Adipocyte (in vitro differentiated cells): Measurements from ENCODE around the gene LUC7L2.

ENCODE experiments used
- DNase-seq: peaks from one replicate; pipeline ENCODE4 v3.0.0-alpha.2; 2015; ENCODE audit warnings: low read depth
- H3K27me3 ChIP-seq: replicated peaks from 2 replicates; pipeline ENCODE4 v1.7.0; 2013; ENCODE audit warnings: mild to moderate bottlenecking, low read length, moderate library complexity; ENCODE audit not compliant: control insufficient read depth, insufficient read depth
- H3K36me3 ChIP-seq: 2 replicates; pipeline ENCODE4 v1.7.0; 2013; ENCODE audit warnings: low read length, mild to moderate bottlenecking, moderate library complexity; ENCODE audit not compliant: control insufficient read depth, insufficient read depth, severe bottlenecking
- H3K4me1 ChIP-seq: 2 replicates; pipeline ENCODE4 v1.7.0; 2013; ENCODE audit warnings: mild to moderate bottlenecking, low read length, moderate library complexity; ENCODE audit not compliant: control insufficient read depth, insufficient read depth
- H3K4me3 ChIP-seq: 2 replicates; pipeline ENCODE4 v1.7.0; 2013; ENCODE audit warnings: mild to moderate bottlenecking, low read length, moderate library complexity
- H3K9ac ChIP-seq: 2 replicates; pipeline ENCODE4 v1.7.0; 2013; ENCODE audit warnings: mild to moderate bottlenecking, low read length, moderate library complexity
- H3K9me3 ChIP-seq: 2 replicates; pipeline ENCODE4 v1.7.0; 2013; ENCODE audit warnings: mild to moderate bottlenecking, low read length, moderate library complexity; ENCODE audit not compliant: control insufficient read depth

LUC7L2 gene

DNA sequence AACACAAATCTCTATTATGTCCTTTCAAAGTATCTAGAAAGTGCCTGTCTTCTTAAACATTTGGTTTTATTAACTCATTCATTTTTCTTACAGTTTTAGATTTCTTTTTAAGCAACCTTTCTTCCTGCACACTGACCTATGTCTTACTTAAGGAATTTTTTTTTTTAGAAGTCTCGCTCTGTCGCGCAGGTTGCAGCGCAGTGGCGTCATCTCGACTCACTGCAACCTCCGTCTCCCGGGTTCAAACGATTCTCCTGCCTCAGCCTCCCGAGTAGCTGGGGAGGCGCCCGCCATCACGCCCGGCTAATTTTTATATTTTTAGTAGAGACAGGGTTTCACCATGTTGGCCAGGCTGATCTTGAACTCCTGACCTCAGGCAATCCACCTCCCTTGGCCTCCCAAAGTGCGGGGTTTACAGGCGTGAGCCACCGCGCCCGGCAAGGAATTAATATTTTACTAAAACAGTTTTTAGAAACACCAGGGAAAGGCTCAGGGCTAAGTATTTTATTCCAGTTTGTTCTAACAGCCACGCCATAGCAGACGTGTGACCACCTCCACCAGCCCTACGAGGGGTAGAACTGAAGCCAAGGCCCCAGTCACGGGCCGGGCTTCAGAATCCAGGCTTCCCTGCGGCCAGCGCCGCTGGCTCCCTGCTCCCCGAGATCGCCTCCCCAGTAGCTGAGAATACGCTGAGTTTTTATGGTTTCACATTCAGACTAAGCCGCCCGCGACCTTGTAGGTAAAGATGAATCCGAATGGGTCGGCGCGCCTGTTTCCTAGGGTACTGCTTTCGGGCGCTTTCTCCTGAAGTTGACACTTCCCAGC is 941 bp upstream of the LUC7L2 start:
- no peak for DNase-seq

DNA sequence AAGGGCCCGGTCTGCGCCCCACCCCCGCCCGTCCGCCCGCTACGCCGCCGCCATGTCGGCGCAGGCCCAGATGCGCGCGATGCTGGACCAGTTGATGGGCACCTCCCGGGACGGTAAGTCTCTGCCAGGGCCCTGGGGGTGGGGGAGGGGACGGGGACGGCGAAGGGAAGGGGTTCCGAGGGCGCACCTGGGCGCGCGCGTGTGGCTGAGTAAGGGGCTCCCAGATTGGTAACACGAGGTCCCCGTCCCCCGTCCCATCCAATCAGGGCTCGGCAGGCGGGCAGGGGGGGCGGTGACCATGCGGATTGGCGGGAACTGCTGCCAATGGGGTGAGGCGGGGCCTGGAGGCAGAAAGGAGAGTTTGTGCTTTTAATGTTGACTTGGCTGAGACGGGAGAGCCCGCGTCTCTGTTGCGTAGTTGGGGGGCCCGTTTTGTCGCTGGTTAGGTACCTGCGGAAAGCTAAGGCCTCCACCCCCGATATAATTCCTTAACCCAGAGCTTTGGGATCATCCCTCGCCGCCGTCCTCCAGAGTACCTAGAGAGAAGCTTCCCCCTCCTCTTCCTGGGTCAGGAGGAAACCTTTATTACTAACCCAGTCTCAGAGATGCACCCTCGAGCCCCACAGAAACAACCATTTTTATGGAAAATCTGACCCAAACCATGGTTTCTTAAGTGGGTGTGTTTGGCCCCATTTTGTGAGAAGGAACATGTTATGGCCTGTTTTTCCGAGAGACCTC is 685 bp downstream of the LUC7L2 start:
- peak overlapping the region; percentile 93 for H3K4me3 ChIP-seq
- H3K36me3 ChIP-seq, result peaks cover 5% of the 10 kb centered on the region
- H3K27me3 ChIP-seq, result no peaks in the 10 kb centered on the region
- H3K9ac ChIP-seq, result peak overlapping the region; percentile 100
- H3K9me3 ChIP-seq, result no peaks in the 10 kb centered on the region
- peak; percentile 98 for DNase-seq
- peaks cover 31% of the 10 kb centered on the region for H3K4me1 ChIP-seq

More for the DNA sequence above, 941 bp upstream of the LUC7L2 start:
- H3K4me1 ChIP-seq, result peaks cover 37% of the 10 kb centered on the region
- peak overlapping the region; percentile 93 for H3K4me3 ChIP-seq
- no peaks in the 10 kb centered on the region for H3K27me3 ChIP-seq
- H3K36me3 ChIP-seq, result no peaks in the 10 kb centered on the region
- peak overlapping the region; percentile 100 for H3K9ac ChIP-seq
- H3K9me3 ChIP-seq, result no peaks in the 10 kb centered on the region

DNA sequence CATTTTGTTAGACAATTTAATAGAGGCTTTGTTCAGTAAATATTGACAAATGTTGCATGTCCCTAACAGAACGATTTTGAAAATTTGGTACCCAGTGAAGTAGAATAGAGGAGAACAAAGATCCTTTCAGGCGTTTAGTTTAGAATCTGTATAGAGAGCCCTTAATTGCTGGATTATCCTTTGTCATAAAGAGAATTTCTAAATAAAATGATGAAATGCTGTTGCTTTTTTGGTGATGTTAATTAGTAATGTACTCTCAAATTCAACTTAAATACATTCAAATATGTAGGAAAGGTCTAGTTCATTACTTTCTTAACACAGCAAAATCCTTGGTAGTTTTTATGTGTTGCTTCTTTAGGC is 1.2 kb downstream of the LUC7L2 start:
- no peaks in the 10 kb centered on the region for H3K27me3 ChIP-seq
- H3K4me3 ChIP-seq, result peak overlapping the region; percentile 93
- peak overlapping the region; percentile 100 for H3K9ac ChIP-seq
- peaks cover 10% of the 10 kb centered on the region for H3K36me3 ChIP-seq
- H3K9me3 ChIP-seq, result no peaks in the 10 kb centered on the region
- DNase-seq, result peak; percentile 13
- peaks cover 28% of the 10 kb centered on the region for H3K4me1 ChIP-seq

DNA sequence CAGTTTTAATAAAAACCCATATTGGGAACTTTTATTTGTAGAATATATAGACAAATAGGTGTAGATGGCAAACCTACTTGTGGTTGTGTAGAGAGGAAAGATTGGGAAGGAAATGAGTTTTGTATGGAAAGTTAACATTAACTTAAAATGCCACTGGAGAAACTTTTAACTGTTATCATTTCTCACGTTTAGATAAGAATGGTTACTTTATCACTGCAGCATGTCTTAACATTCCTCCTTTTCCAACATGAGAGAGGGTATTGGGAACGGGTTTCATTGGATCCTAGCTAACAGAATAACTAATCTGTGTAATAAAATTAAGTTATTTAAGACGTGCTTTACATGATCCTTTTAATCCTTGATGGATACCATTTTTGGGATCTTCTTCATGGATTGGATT is 1.8 kb downstream of the LUC7L2 start:
- peaks cover 33% of the 10 kb centered on the region for H3K4me1 ChIP-seq
- H3K36me3 ChIP-seq, result peaks cover 16% of the 10 kb centered on the region
- H3K4me3 ChIP-seq, result peak overlapping the region; percentile 93
- DNase-seq, result peak; percentile 18
- no peaks in the 10 kb centered on the region for H3K9me3 ChIP-seq
- peak overlapping the region; percentile 100 for H3K9ac ChIP-seq
- no peaks in the 10 kb centered on the region for H3K27me3 ChIP-seq

DNA sequence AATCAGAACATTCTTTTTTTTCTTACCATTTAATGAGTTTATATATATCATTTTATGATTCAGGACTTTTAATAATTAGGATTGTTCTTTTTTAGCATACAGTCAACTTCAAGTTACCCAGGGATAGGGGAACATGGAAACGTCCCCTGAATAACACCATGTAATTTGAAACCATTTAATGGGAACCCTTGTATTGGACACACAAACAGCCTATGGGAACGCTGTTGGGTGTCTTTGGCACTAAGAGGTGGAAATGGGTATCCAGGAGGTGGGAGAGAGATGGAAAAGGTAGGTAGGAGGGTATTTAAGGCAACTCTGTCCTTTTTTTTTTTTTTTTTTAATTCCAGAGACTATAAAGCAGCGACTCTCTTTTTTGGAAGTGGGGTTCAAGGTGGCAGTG is 2.6 kb downstream of the LUC7L2 start:
- Histone ChIP-seq H3K4me3 (peak overlapping the region; percentile 93), H3K9ac (no peak overlapping the region), H3K36me3 (peaks cover 18% of the 10 kb centered on the region), H3K9me3 (no peaks in the 10 kb centered on the region), H3K4me1 (peaks cover 35% of the 10 kb centered on the region), H3K27me3 (no peaks in the 10 kb centered on the region)
- peak; percentile 20 for DNase-seq

DNA sequence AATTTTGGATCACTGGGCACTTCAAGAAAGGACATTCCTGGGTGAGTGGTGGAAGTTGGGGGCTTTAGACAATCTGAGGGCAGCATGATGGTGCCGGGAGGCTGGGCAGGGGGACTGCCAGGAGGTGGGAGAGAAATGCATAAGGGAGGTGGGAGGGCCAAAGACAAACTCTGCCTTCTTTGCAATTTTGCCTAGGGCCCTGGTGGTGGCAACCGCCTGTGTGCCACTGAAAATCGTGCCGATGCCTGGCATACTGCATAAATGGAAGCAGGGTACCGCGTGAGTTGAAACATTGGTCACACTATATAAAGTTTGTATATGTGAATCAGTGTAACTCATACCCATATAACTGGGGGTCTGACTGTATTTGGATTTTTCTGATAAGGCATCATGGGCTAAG is 3.3 kb downstream of the LUC7L2 start:
- Histone ChIP-seq H3K4me3 (peak overlapping the region; percentile 93), H3K4me1 (peaks cover 34% of the 10 kb centered on the region), H3K9ac (no peak overlapping the region), H3K9me3 (no peaks in the 10 kb centered on the region), H3K36me3 (peaks cover 18% of the 10 kb centered on the region), H3K27me3 (no peaks in the 10 kb centered on the region)
- DNase-seq, result no peak

DNA sequence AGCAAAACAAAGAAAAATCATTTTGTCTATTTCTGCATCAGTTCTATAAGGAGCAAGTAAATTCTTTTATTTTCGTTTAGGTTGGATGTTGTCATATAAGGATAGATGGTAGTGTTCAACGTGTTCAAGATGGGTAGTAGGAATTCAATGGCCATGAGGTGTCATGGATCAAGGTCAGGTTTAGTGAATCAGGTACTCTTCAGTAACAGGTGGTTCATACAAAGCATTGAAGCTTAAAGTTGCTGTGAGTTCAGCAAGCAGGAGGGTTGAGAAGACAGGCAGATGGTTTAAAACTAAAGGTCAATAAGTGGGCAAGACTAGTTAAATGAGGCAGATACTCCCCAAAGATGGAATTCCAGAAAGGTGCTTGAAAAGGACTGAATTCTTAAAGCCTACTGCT is 5.6 kb downstream of the LUC7L2 start:
- no peak overlapping the region for H3K9ac ChIP-seq
- no peaks in the 10 kb centered on the region for H3K9me3 ChIP-seq
- H3K36me3 ChIP-seq, result peaks cover 18% of the 10 kb centered on the region
- DNase-seq, result no peak
- H3K4me1 ChIP-seq, result peaks cover 29% of the 10 kb centered on the region
- H3K27me3 ChIP-seq, result no peaks in the 10 kb centered on the region
- no peak overlapping the region for H3K4me3 ChIP-seq

DNA sequence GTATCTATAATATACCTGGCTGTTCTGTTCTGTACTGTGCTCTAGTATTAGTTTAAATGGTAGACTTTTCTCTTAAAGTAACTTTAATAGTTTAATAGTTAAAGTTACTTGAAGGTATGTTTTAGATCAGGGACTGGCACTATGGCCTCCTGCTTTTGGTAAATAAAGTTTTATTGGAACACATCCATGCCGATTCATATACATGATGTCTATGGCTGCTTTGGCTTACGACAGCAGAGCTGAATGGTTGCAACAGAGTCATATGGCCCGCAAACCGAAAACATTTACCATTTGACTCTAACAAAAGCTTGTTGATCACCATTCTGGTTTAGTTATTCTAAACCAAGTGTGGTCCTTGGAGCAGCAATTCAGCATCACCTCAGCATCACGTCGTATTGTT is 6.7 kb downstream of the LUC7L2 start:
- peaks cover 18% of the 10 kb centered on the region for H3K36me3 ChIP-seq

DNA sequence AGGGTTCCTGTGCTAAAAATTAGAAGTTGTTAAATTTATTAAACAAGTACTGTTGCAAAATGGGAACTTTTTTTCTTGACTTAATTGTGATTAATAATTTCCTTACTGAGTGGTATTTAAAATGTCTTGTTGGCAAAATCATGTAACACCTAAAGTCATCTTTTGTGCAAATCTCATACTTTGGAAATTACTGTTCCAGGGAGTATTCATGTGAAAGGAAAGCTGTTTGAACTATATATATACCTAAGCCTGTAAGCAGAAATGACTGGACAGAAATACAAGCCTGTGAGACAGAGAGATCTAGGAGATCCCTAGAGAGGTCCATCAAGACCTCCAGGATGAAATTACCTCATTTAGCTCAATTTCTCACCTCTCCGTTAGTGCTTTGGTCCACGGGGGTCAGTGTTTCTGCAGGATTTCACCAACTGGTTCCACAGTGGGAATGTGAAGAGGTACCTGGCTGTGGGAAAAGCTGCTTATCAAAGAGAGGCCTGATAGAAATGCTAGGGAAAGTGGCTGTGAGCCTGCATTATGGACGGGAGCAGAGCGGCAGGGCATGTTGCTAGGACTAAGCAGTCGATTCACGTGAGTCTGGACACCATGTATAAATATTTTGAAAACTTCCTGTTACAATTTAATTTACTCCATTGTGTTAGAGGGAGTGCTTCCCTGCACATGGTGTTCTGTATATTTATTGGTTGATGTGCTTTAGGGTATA is 7.9 kb downstream of the LUC7L2 start:
- H3K9ac ChIP-seq, result no peak overlapping the region
- H3K4me3 ChIP-seq, result no peak overlapping the region
- H3K4me1 ChIP-seq, result peaks cover 17% of the 10 kb centered on the region
- H3K36me3 ChIP-seq, result peaks cover 18% of the 10 kb centered on the region
- no peaks in the 10 kb centered on the region for H3K27me3 ChIP-seq
- H3K9me3 ChIP-seq, result no peaks in the 10 kb centered on the region
- DNase-seq, result no peak

More for the DNA sequence above, 6.7 kb downstream of the LUC7L2 start:
- DNase-seq, result no peak
- Histone ChIP-seq H3K9ac (no peak overlapping the region), H3K4me3 (no peak overlapping the region), H3K4me1 (peaks cover 29% of the 10 kb centered on the region), H3K27me3 (no peaks in the 10 kb centered on the region), H3K9me3 (no peaks in the 10 kb centered on the region)

DNA sequence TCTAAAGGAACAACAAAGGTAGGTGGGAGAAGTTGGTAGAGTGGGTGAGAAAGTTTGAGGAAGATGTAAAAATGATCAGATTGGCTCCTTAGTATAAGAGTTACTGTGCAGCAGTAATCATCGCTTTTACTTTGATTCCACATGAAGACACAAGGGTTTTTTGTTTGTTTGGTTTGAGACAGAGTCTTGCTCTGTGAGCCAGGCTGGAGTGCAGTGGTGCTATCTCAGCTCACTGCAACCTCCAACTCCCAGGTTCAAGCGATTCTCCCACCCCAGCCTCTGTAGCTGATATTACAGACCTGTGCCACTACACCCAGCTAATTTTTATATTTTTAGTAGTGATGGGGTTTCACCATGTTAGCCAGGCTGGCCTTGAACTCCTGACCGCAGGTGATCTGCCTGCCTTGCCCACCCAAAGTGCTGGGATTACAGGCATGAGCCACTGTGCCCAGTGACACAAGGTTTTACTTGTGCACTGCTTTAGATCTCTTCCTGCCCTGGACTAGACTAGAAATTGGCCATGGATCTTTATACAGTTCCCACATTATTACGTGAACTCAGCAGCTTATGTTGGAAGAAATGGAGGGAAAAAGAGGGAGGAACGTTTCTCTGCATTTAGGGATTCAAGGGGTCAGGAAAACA is 10.7 kb downstream of the LUC7L2 start:
- Histone ChIP-seq H3K9ac (no peak overlapping the region), H3K4me1 (peaks cover 13% of the 10 kb centered on the region), H3K4me3 (no peak overlapping the region), H3K9me3 (no peaks in the 10 kb centered on the region), H3K27me3 (no peaks in the 10 kb centered on the region), H3K36me3 (peaks cover 24% of the 10 kb centered on the region)
- no peak for DNase-seq

DNA sequence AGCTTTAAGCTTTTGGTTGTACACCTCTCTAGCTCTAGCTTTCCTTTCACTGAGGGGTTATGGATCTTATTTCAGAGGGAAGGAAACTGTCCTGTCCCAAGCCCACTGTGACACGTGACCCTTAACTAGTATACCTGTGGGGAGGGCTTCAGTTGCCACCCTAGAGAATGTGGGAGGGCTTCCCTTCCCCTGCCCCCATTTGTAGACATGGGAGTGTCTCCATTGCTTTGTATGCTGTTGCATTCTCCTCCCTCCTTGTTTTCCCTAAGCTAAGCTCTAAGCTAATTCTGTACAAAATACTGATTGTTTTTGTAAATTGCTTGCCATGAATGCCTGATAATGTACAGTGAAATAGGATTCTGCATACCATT is 11.2 kb downstream of the LUC7L2 start:
- Histone ChIP-seq H3K9me3 (no peaks in the 10 kb centered on the region), H3K4me3 (no peak overlapping the region), H3K9ac (no peak overlapping the region), H3K4me1 (peaks cover 12% of the 10 kb centered on the region), H3K27me3 (no peaks in the 10 kb centered on the region), H3K36me3 (peaks cover 24% of the 10 kb centered on the region)
- DNase-seq, result no peak
